ENCODE measurements around the gene WDR1.

The WDR1 gene

DNA sequence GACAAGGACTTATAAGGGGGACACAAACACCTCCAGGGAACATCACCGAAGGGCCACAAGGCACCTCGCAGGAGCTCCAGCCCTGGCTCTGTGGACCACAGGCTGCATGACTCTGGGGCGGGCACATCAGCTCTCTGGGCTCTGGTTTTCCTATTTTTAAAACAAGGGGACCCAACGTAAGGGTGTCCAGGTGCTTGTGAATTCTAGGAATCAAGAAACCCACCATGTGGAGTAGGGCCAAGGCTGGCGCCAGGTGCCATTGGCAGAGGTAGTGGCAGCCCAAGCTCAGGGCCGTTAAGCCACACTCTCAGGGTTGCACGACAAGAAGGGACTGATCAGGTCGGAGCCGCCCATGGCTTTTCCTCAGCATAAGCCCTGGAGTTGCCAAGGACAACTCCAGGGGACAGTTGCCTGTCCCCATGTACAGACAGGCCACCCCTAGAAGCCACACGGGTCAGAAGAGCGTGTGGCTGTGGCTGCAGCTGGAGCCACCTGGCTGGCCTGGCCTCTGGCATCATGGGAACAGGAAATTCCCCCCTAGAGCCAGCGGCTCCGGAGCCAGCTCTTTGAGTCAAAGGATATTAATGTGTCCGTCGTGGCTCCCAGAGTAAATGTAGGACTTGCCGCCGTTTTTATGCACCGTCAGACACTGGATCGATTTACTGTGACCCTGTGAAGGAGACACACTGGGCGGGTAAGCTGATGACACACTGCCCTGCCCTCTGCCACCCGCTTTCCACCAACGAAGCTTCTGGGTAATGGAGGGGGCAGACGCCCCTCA lies 32.5 kb downstream of the WDR1 start:
- no peak for DNase-seq

DNA sequence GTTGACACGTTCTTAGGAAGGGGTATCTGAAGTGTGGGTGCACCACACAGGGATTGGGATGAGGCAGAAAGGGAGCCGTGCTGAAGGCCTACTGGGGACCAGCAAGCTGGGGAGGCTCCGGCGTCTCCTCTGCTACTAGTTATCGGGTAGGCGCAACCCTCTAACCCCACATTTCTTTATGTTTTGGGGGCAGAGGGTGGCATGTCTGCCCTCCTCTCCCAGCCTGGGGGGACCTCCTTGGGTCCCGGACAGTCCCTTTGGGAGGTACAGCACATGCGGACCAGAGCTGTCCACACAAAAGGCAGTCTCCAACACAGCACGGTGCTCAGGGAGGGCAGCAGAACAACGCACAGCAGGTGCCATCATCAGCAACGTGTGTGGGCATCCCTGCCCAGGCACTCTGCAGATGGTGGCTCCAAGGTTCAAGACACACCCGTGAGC lies 33.2 kb downstream of the WDR1 start:
- no peak for DNase-seq

DNA sequence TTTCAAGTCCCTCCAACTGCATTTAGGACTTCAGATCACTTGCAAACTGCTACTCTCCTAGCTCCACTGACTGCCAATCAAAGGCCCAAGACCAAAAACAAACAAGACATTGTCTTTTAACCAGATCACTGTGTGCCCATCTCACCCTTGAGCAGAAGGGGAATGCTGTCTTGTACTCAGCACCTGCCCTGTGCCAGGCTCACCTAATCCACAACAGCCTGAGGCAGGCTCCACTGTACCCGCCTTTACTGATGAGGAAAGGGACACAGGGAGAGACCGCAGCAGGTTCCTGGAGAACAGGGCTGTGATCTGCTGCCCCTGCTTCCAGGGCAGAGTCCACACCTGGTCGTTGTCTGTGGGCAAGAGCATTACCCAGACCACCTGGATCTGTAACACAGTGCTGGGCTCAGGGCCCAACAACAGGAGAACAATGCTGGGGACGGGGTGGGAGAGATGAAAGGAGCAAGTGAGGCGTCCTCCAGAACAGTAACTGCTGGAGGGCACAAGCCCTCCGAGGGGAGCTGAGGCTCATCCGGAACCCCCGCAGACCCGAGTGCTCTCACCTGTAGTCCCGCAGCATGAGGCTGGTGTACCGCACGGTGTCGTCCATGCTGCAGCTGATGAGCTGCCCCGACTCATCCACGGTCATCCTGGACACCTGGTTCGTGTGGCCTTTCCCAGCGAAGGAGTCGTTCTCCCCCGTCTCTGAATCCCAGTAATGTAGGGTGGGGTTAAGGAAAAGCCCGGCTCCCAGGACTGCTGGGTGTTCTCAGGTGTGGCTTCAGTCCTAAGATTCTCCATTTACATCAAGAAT lies 33.9 kb downstream of the WDR1 start:
- DNase-seq, result no peak

DNA sequence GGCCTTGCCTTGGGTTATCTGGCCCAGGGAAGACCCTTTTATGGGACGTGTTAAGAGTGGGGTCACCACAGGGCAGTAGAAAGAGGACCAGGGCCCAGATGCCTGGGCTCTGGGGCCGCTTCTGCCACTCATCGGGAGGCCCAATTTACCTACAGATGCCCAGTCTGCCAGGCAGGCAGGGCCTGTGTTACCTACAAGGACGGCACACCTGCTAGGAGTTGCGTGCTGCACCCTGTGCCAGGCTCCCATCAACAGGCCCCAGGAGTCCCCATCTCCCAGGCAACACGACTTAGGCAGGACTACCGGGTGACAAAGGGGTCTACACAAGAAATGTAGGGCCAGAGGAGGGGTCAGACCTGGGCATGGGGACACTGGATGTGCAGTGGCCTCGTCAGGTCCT lies 34.6 kb downstream of the WDR1 start:
- no peak for DNase-seq

DNA sequence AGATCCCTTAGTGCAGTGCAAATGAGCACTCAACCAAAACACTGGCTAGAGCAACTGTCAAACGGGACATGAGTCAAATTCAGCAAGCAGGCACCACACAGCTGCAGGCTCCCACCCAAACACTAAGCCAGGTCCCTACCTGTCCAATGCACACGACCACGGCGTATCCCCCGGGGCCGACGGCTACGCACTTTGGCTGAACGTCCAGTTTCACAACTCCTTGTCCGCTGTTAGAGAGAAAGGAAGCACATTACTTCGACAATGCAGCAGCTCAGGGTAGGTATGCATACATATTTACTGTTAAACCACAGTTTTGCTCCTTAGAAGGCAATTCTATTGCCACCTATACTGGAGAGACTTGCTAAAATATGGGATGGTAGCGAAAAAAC lies 35.4 kb downstream of the WDR1 start:
- DNase-seq, result no peak

DNA sequence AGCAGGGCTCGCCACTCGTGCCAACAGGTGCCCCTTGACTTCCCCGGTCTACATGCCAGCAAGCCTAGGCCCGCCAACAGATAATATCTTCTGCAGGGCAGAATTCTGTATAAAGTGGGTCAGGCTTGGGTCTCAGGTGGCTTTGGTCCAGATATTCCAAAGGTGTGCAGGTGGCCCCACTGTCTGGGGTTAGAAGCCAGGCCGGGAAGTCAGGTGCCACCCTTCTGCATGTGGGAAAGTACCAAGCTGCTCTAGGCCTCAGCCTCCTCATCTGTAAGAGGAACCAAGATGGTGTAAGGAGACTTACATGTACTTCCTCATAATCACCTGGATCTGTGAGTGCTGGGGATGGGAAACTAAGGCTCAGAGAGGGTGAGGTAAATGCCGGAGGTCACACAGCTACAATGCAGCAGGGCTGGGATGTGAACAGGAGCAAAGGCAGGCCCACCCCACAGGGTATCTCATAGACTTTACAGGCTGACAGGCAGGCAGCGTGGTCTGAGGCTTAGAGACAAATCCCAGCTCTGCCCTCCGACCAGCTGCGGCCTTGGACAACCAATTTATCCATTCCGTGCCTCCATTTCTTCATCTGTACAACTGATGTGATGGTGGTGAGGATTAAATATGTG lies 35.9 kb downstream of the WDR1 start:
- DNase-seq, result no peak

DNA sequence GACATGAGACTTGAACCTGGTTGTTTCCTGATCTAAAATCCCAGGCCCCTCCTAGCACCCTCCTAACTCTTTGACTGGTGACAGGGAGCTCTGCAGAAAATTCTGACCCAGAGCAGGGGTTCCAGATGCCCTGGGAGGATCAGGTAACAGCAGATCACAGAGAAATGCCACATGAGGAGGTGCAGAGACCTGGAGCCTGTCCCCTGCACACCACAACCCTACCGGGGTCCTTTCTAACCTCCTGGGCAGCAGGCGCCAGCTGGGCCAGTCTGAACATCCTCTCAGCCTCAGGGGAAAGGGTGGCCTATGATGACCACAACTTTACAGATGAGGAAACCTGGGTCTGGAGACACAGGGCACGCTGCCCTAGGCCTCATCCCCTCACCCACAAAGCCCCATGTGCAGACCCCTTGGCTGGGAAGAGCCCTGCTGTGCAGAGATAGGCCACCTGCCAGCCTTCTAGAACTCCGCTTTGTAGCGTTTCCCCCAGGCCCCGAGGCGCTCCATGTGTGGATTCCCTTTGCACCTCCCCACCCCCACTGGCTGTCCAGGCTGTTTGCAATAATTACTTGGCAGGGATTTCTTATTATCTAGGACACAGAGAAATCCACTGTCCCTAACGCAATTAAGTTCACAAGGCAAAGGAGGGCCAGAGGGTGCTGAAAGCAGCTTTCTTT lies 36.5 kb downstream of the WDR1 start:
- no peak for DNase-seq

DNA sequence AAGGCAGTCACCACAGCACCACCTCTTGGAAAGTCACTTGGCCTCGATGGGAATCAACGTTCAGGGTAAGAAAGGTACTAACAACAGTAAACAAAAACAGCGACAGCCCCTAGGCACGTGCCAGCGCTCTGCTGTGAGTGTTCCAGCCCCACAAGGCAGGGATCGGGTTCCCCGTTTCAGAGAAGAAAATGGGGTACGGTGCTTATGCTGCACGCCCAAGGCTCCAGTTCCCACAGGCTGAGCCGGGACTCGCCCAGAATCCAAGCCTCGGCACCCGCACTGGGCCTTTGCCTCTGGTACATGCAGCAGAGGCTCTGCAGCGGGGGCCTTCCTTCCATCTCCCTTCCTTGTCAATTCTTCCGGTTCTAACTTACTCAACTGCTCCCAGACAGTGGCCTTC lies 37.3 kb downstream of the WDR1 start:
- no peak for DNase-seq

DNA sequence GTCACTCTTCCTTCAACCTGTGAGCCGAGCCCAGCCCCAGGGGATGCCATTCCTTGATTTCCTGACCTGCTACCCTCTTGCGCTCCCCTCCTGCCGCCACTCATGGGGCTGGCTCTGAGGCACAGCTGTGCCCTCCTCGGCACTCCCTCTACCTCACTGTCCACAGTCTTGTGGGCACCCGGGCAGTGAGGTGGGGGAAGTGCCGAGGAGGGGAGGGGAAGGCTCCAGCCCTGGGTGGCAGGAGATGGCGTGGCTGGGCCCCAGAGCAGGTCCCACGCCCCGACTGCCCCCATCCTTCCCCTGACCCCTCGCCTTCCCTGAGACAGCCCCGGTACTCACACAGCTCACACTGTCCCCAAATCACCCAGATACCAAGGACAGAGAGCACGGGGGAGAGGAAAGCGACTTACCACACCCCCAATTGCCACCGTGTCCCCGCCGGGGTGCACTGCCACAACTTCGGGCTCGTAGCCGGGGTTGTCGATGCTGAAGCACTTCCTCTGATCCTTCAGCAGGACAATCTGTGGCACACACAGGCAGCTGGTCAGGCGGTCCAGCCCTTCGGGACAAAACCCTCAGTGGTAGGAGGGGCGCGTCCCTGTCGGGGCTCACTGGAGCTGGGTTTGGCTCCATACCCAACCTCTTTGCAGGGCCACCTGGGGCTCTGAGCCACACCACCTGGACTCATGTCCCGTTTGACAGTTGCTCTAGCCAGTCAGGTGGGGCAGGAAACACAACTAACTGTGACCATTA lies 37.9 kb downstream of the WDR1 start:
- DNase-seq, result no peak

DNA sequence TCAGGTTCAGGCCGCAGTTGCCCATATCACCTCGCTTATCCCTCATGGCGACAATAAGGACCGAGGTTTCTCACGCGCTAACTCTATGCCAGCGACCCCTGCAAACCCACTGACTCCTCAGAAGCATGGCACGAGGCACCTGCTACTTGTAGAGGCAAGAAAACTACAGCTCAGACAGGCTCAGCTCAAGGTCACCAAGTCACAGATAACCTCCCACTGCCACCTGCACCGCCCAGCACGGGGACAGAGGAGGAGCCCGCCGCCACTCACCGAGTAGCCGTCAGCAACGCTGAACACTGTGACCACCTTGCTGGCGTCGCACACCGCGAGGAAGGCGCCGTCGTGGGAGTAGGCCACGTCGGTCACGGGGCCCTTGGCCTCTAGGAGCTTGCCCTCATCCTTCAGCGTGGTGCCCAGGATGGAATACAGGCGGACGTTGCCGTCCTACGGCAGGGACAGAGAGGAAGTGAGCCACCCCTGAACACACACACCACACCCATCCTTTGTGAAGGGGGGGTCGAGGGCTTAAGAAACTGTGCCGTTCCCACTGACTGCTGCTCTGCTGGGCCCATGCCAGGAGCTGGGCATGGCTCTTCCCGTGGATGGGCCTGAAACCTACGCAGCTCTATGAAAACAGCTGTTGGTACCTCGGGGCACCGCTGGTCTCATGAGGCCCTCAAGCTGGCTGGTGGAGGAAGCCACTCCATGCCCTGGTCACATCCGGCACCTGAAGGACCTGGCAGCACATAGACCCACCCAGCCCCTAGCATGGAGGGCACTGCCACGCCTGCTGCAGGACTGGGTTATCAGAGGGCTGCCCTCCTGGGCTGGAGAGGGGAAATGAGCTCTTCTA lies 38.9 kb downstream of the WDR1 start:
- no peak for DNase-seq

DNA sequence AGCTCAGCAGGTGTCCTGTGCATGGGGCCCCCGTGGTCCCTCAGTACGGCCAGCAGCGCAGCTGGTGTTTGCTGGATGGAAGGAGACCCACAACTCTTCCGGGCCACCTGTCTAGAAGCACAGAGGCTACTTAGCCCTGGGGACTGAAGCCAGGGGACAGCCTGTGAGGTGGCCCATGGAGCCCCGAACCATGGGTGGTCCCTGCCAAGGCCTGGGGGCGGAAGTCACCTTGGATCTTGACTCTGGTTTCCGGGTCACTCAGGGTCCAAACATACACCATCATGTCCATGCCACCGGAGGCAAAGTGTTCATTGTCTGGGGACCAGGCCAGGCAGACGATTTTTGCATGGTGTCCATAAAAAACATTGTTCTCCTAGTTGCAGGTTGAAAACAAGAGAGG lies 39.5 kb downstream of the WDR1 start:
- no peak for DNase-seq

DNA sequence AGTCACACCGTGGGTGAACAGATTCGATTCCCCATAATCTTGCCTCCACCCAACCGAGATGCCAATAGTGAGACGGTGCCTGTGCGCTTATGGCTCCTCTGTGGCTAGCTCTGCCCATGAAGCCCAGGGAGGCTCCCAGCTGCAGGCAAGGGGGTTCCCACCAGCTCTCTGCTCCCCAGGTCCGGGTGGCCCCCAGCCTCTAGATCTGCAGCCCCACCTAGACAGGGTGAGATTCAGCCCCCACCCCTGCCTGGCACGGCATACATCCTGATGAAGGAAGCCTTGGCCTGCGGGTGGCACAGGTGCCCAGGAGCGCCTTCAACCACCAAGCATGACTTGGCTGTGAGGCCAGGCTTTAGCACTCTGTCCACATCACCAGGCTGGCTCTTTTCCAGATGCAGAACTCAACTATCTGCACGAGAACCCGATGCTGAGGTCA lies 40.6 kb downstream of the WDR1 start:
- DNase-seq, result no peak

DNA sequence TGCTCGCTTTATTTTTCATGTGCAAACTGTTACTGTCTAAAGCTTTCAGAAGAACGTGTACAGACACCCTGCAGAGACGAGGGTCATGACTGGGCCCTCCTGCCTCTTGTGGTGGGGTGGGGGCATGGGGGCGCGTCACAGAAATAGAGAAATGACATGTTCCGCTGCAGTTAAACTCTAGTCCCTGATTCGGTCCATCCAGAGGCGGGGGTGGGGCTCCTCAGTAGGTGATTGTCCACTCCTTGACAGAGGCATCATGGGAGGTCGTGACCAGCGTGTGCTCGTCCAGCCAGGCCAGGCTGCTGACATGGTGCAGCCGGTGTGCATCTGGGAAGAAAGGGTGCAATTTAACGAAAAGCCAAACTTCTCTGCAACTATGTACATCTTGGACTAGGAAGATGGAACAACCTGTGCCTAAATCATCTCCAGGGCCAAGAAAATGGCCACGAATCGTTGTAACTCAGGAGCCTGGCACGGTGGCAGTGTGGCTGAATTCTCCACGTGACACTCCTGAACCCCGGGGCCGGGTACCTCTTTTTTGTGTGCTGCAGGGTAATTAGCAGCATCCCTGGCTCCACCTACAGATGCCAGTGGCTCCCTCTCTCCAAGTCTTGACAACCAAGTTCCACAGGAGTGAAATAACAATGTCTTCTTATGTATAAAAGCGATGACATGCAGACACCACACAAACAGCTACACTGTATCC lies 41.3 kb downstream of the WDR1 start:
- DNase-seq, result no peak

DNA sequence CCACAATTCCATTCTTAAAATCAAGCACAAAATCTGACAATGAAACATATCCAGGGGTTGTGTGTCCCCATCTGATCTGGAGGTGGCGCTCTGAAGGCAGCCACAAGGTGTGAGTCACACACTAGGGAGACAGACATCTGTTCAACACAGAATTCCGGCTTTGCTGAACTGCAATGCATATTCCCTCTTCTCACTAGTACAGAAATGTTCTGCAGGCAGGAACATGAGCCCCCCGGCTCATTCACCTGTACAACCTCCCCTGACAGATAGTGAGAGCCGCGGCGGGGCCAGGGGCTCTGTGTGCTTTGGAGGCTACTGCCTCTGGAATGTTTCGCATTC lies 41.9 kb downstream of the WDR1 start:
- peak; percentile 43 for DNase-seq

DNA sequence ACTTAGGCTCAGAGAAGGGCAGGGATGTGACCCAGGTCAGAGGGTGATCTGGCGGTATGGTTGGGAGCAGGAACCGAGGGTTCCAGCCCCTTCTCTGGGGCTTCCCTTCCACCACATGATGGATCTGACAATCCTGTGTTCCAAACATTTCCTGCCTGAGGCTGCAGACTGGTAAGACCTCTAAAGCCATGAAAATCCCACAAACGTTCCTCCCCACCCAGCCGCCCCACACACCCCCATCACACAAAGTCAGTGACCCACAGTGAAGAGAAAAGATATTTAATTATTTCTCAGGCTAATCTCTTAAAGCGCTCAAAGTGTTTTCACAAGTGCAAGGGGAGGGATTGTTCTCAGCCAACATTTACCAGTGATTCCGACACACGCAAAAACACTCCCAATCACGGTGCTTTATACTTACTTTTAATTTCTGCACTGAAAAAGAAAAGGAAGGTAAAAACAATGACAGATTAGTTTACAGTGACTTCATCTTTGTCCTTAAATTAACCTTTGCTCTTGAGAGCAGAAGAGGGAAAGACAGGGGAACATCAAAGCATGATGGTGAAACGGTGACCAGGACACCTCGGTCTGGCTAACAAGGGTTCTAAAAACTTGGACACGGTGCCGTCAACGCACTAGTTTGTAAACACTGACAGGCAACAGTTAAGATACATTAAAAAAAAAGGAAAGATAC lies 42.4 kb downstream of the WDR1 start:
- DNase-seq, result no peak

DNA sequence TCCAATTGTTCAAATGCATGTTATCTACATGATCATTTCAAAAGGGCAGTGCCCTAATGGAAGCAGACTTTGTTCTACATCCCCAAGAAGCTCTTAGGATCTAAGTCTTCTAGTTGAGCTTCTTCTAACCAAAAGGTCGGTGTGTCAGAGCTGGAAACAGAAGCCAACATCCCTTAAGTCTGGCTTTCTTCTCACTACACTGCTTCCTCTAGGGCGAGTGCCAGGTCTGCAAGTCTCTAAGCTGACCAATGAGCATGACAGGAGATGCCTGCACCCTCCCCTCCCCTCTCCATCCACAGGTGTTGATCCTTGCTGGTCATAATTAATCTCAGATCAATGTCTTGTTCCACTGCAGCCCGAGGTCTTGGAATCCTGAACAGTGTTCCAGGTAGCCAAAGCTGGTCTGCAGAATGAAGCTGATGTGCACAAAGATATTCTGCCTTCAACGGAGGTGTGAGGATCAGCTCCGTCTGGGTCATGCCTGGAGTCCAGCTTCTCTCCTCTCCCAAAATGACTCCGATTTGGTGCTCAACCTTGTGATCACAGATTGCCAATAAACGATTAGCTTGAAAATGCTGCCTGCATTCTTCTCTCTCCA lies 44.1 kb downstream of the WDR1 start:
- DNase-seq, result no peak

DNA sequence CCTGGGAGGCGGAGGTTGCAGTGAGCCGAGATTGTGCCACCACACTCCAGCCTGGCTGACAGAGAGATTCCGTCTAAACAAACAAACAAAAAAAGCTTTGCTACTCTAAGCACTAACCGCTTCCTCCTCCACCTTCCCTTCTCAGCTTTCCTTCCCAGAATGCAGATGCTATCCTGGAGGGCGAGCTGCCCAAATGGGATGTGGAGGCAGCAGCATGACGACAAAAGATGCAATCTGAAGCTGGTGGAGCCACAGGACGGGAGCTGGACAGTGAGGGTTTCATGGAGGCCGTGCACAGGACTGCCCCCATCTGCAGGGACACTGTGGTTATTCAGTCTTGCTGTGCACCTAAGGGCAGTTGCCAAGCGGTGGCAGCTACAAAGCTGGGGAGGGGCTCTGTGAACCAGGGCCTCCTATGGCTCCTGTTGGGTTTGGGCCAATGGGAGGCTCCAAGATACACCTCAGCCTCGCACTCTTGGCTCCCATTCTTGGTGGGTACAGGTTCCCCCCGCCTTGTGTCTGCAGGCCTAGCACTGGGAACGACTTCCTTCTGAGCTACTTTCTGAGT lies 47.4 kb downstream of the WDR1 start:
- no peak for DNase-seq

DNA sequence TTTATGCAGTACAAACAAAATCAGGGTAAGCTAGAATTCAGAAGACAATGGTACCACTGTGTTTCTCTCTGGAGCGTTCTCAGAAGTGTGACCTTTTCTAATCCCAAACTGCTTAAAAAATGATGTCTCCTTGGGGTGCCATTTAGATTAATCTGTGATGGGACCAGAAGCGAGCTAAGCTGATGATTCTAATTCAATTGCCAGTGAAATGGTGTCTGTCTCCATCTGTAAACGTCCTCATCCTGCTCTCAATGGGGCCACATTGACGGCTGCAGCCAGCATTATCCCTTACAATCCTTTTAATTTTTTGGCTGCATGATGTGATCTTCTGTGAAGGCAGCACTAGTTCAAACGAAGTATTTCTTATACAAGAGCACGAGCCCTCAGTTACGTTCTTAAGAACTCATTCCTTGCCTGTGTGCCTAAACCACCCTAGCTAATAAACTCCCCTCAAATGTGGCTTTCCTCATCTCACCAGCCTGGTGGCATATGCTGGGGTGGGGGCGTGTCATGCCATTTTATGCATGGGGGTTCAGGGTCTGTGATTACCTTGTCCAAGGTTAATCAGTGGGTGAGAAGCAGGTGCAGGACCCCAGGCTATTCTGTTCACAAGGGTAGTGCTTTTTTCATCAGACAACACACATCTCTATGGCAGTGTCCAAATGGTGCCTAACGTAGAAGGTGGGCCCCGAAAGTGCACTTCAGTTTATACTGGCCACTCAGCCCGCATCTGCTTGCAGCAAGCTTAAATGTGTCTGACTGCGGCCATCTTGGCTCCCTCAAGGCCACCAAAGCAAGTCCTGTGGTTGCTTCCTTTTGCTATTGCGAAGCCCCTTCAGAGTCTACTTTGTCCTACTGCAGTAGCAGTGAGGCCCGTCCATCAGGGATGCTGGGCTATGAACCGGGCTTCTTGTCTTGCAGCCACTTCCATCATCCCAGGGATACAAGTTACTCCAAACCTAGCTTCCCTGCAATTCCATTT lies 49.6 kb downstream of the WDR1 start:
- no peak for DNase-seq
